Endothelial cell of umbilical vein (primary cell): ENCODE measurements around the gene IDH3A.
A peak's percentile ranks its signal among the peaks of the same experiment; 100 is the strongest.

ENCODE experiments used
- CTCF ChIP-seq, 2 donors: IDR thresholded peaks; 1 replicate in 1 of 2; 2 replicates in 1 of 2; pipeline ENCODE4 v1.5.1; 2011; ENCODE audit warnings: low read length in 2 of 2, mild to moderate bottlenecking in 2 of 2, moderate library complexity in 2 of 2, control low read depth in 1 of 2, inconsistent platforms in 1 of 2, low read depth in 1 of 2; ENCODE audit not compliant: insufficient read depth in 1 of 2; ENCODE audit errors: extremely low read depth in 1 of 2
- EZH2 ChIP-seq: IDR thresholded peaks from 2 replicates; pipeline ENCODE4 v1.6.1; 2012; ENCODE audit warnings: borderline replicate concordance, low read depth, mild to moderate bottlenecking, moderate library complexity, low read length, inconsistent platforms; ENCODE audit not compliant: severe bottlenecking
- FOS ChIP-seq: IDR thresholded peaks from 2 replicates; pipeline ENCODE4 v1.6.1; 2011; ENCODE audit warnings: mild to moderate bottlenecking, low read length, moderate library complexity, borderline replicate concordance; ENCODE audit not compliant: insufficient read depth
- GATA2 ChIP-seq: IDR thresholded peaks from 2 replicates; pipeline ENCODE4 v1.7.0; 2011; ENCODE audit warnings: low read depth, mild to moderate bottlenecking, moderate library complexity, mixed read lengths, low read length; ENCODE audit not compliant: insufficient read length, insufficient read depth
- JUN ChIP-seq: IDR thresholded peaks from 2 replicates; pipeline ENCODE4 v1.6.1; 2011; ENCODE audit warnings: borderline replicate concordance, low read depth; ENCODE audit not compliant: insufficient read length, insufficient read depth
- MAX ChIP-seq: IDR thresholded peaks from 2 replicates; pipeline ENCODE4 v1.6.1; 2011; ENCODE audit not compliant: insufficient read depth, insufficient read length
- MYC ChIP-seq: IDR thresholded peaks from one replicate; pipeline ENCODE4 v1.6.1; 2011; ENCODE audit warnings: mild to moderate bottlenecking, low read depth, low read length
- POLR2A ChIP-seq: IDR thresholded peaks from 2 replicates; pipeline ENCODE4 v1.6.1; 2012; ENCODE audit warnings: low read depth, mild to moderate bottlenecking, control low read depth, low read length
- POLR2AphosphoS5 ChIP-seq: IDR thresholded peaks from 2 replicates; pipeline ENCODE4 v1.6.1; 2012; ENCODE audit warnings: low read depth, mild to moderate bottlenecking, control low read depth, low read length, moderate library complexity; ENCODE audit not compliant: insufficient read depth

GRCh38 chr15:78177447-78177873 is 28.3 kb downstream of the IDH3A start:
- TF ChIP-seq CTCF (IDR thresholded peaks at IDR 0.05; ENCODE audit: extremely low read depth in 1 of 2, insufficient read depth in 1 of 2, low read depth in 1 of 2, low read length in 2 of 2) (peak; percentile 53 to 70), EZH2 (no peak), POLR2A (no peak), JUN (no peak), FOS (no peak), MAX (no peak), POLR2AphosphoS5 (no peak), MYC (no peak), GATA2 (no peak)
